Breast epithelium (tissue), 4 donors: Measurements from ENCODE around the gene PAK1. TPM values are rescaled to one million over a fixed set of nuclear protein-coding genes. Genes with fewer than 3 reads are reported as not detected.

ENCODE experiments used
- DNase-seq, 2 donors: peaks; one replicate each; pipeline ENCODE4 v3.0.0-alpha.2; 2019; ENCODE audit warnings: low spot score in 2 of 2
- H3K27ac ChIP-seq, 2 donors: fragments of 200-600 bp; sonication (generic) in 1 of 2; one replicate each; pipeline ENCODE4 v1.5.1; 2016 to 2019; ENCODE audit warnings: mild to moderate bottlenecking in 1 of 2
- H3K27me3 ChIP-seq, 2 donors: fragments of 200-600 bp; sonication (generic) in 1 of 2; one replicate each; pipeline versions ENCODE4 v1.5.1 to v1.6.0; 2017 to 2019; ENCODE audit warnings: control low read depth in 1 of 2, mild to moderate bottlenecking in 1 of 2
- H3K36me3 ChIP-seq: fragments of 200-600 bp; one replicate; pipeline ENCODE4 v1.5.1; 2019
- H3K4me1 ChIP-seq, 2 donors: fragments of 200-600 bp; sonication (generic); one replicate each; pipeline ENCODE4 v1.5.1; 2016 to 2019; ENCODE audit warnings: control low read depth in 1 of 2
- H3K4me3 ChIP-seq, 3 donors: fragments of 200-600 bp; sonication (generic); 1 replicate in 2 of 3; 2 replicates in 1 of 3; pipeline ENCODE4 v1.5.1; 2016 to 2019; ENCODE audit warnings: mild to moderate bottlenecking in 3 of 3, moderate library complexity in 2 of 3
- H3K9me3 ChIP-seq, 2 donors: fragments of 200-600 bp; sonication (generic) in 1 of 2; one replicate each; pipeline ENCODE4 v1.5.1; 2016 to 2019; ENCODE audit warnings: control low read depth in 1 of 2
- POLR2A ChIP-seq: fragments of 450-650 bp; IDR thresholded peaks from one replicate; pipeline ENCODE4 v1.6.1; 2016; ENCODE audit warnings: antibody characterized with exemption, mild to moderate bottlenecking, moderate library complexity
- POLR2AphosphoS5 ChIP-seq, 3 donors: sonication (generic); formaldehyde crosslinking; IDR thresholded peaks; one replicate each; pipeline ENCODE4 v1.6.1; 2017; ENCODE audit warnings: antibody characterized with exemption in 3 of 3
- intact Hi-C: fragments of 100-400 bp; cut with DNase I; formaldehyde crosslinking; loops from one replicate; pipeline ENCODE4 v1.15.1; 2023; ENCODE audit warnings: low total_unique reads
- total RNA-seq, 3 donors: library from RNA; depleted of rRNA; stranded (reverse); fragments of >200 nt; gene quantifications; one replicate each; pipeline ENCODE4 v1.1.0, GENCODE V29; 2016
- TF ChIP-seq, protein P1 (sequence below), 3 donors: fragments of 450-650 bp; IDR thresholded peaks; one replicate each; pipeline ENCODE4 v1.5.1; 2016 to 2017; ENCODE audit warnings: antibody characterized with exemption in 3 of 3, mild to moderate bottlenecking in 3 of 3, moderate library complexity in 3 of 3

PAK1 gene
- total RNA-seq, 3 donors from 2014 or later = 23.2 to 59.6 (median 42.6) TPM

DNA sequence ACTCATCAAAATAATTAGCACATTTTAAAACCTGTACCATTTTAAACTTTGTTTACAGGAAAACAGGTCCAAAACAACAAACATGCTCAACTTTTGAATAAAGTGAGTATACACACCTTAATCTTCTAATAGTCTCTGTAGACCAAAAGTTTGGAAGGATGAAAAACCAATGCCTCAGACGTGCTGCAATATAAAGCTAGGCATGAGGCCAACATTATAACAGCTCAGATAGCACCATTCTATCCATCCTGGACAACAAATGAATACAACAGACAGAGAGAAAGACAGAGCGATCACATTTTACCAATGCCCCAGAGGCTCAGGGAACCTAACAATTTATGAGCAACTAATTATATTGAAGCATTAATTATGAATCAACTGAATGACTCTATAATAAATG lies 77.0 kb downstream of the PAK1 start:
- intact Hi-C loops = no loop called here
- Histone ChIP-seq H3K27ac (no peak overlapping the region), H3K27me3 (no peaks in the 10 kb centered on the region), H3K4me3 (no peak overlapping the region), H3K4me1 (no peaks in the 10 kb centered on the region), H3K36me3 (no peaks in the 10 kb centered on the region), H3K9me3 (no peaks in the 10 kb centered on the region)
- DNase-seq = no peak
- no peak for TF ChIP-seq POLR2A
- TF ChIP-seq POLR2AphosphoS5 (IDR thresholded peaks at IDR 0.05) = no peak
- TF ChIP-seq, protein P1, sequence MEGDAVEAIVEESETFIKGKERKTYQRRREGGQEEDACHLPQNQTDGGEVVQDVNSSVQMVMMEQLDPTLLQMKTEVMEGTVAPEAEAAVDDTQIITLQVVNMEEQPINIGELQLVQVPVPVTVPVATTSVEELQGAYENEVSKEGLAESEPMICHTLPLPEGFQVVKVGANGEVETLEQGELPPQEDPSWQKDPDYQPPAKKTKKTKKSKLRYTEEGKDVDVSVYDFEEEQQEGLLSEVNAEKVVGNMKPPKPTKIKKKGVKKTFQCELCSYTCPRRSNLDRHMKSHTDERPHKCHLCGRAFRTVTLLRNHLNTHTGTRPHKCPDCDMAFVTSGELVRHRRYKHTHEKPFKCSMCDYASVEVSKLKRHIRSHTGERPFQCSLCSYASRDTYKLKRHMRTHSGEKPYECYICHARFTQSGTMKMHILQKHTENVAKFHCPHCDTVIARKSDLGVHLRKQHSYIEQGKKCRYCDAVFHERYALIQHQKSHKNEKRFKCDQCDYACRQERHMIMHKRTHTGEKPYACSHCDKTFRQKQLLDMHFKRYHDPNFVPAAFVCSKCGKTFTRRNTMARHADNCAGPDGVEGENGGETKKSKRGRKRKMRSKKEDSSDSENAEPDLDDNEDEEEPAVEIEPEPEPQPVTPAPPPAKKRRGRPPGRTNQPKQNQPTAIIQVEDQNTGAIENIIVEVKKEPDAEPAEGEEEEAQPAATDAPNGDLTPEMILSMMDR (IDR thresholded peaks at IDR 0.05) = no peak

DNA sequence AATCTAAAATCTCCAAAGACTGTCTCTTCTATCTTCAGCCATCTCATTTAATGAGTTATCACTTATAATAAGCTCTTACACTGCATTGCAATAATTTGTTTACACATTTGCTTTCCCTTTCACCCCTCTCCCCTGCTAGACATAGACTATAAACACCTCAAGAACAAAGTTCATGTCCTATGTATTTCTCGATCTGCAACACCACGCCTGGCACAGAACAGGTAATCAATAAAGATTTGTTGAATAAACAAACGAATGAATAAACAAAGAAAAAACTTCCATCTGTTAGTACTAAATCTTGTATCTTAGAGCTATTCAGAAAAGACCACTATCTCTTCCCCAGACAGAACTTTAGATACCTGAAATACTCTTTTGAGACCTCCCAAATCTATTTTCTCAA lies 77.6 kb downstream of the PAK1 start:
- no peaks in the 10 kb centered on the region for H3K4me1 ChIP-seq
- H3K9me3 ChIP-seq = no peaks in the 10 kb centered on the region
- no peaks in the 10 kb centered on the region for H3K36me3 ChIP-seq
- TF ChIP-seq POLR2AphosphoS5 (IDR thresholded peaks at IDR 0.05) (no peak), POLR2A (no peak)
- TF ChIP-seq, protein P1 (IDR thresholded peaks at IDR 0.05) = no peak
- H3K27me3 ChIP-seq = no peaks in the 10 kb centered on the region
- no peak for DNase-seq
- intact Hi-C loops = no loop called here
- H3K27ac ChIP-seq = no peak overlapping the region
- H3K4me3 ChIP-seq = no peak overlapping the region

DNA sequence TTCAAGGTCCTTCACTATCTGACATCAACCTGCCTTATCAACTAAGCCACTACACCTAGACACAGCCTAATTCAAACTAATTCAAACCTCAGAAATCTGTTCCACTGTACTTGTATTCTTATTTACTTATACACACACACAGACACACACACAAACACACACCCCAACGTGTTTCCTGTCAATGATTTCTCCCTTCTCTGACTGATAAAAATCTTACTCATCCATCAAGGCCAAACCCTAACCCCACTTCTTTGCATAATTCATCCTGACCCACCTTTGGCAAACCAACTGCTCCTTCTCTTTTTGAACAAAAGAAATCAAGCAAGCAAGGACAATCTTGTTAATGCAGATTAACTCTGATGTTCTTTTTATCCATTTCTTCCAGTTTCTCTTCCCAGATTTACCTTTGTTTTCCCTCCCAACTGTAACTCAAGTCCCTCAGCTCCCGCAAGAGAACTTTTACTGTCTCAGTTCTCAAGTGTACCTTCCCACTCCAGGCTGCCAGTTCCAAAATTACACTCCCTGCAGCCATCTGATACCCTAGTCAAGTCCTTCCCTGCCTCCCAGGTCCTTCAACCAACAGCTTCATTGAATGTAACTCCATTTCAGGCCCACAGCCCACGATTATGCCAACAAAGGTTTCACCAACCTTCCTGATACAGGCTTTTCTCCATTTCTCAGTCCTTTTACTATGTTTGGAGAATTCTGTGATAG lies 78.3 kb downstream of the PAK1 start:
- no peaks in the 10 kb centered on the region for H3K4me1 ChIP-seq
- no peaks in the 10 kb centered on the region for H3K36me3 ChIP-seq
- DNase-seq = no peak
- intact Hi-C loops = no loop called here
- H3K27ac ChIP-seq = no peak overlapping the region
- H3K27me3 ChIP-seq = no peaks in the 10 kb centered on the region
- no peaks in the 10 kb centered on the region for H3K9me3 ChIP-seq
- no peak overlapping the region for H3K4me3 ChIP-seq
- TF ChIP-seq POLR2AphosphoS5 (IDR thresholded peaks at IDR 0.05) (no peak), POLR2A (no peak)
- TF ChIP-seq, protein P1 (IDR thresholded peaks at IDR 0.05) = no peak

DNA sequence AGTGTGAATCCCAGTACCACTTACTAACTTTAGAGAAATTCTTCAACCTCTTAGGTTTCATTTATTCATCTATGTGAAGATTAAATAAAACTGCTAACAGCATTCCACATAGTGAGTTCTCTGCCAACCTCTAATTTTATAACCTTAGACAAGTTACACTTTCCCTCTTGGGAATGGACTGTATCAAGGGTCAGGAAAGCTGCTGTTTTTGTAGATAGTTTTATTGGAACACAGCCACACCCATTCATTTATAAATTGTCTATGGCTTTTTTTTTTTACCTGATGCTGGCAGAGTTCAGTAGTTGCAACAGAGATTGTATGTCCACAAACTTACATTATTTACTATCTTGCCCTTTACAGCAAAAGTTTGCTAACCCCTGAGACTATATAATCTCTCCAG lies 81.1 kb downstream of the PAK1 start:
- Histone ChIP-seq H3K36me3 (no peaks in the 10 kb centered on the region), H3K4me3 (no peak overlapping the region), H3K27me3 (no peaks in the 10 kb centered on the region), H3K4me1 (no peaks in the 10 kb centered on the region), H3K27ac (no peak overlapping the region), H3K9me3 (no peaks in the 10 kb centered on the region)
- TF ChIP-seq, protein P1 (IDR thresholded peaks at IDR 0.05) = no peak
- TF ChIP-seq POLR2A = no peak
- no peak for TF ChIP-seq POLR2AphosphoS5 (IDR thresholded peaks at IDR 0.05)
- DNase-seq = no peak
- intact Hi-C loops = no loop called here

DNA sequence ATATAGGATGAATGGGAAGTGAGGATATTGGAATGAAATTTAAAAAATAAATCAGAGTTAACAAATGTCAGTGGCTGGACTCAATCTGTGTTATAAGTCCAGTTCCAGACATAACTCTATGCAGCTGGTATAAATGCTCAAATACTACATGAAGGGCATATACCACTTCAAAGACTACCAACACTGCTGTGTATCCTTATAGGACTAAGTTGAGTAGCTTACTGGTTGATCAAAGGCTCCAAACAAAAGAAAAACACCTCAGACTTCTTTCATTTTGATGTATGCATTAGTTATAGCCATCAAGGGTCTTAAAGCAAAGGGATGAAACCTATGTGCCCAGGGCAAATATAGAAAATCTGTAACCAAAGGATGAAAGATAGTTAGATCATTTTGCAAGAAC lies 86.2 kb downstream of the PAK1 start:
- Histone ChIP-seq H3K27ac (no peak overlapping the region), H3K4me1 (no peaks in the 10 kb centered on the region), H3K4me3 (no peak overlapping the region), H3K27me3 (no peaks in the 10 kb centered on the region), H3K9me3 (no peaks in the 10 kb centered on the region), H3K36me3 (no peaks in the 10 kb centered on the region)
- no peak for DNase-seq
- TF ChIP-seq, protein P1 (IDR thresholded peaks at IDR 0.05) = no peak
- TF ChIP-seq POLR2A = no peak
- no peak for TF ChIP-seq POLR2AphosphoS5 (IDR thresholded peaks at IDR 0.05)
- intact Hi-C loops = no loop called here
